ENCODE data around the gene KIF18B.

The KIF18B gene

DNA sequence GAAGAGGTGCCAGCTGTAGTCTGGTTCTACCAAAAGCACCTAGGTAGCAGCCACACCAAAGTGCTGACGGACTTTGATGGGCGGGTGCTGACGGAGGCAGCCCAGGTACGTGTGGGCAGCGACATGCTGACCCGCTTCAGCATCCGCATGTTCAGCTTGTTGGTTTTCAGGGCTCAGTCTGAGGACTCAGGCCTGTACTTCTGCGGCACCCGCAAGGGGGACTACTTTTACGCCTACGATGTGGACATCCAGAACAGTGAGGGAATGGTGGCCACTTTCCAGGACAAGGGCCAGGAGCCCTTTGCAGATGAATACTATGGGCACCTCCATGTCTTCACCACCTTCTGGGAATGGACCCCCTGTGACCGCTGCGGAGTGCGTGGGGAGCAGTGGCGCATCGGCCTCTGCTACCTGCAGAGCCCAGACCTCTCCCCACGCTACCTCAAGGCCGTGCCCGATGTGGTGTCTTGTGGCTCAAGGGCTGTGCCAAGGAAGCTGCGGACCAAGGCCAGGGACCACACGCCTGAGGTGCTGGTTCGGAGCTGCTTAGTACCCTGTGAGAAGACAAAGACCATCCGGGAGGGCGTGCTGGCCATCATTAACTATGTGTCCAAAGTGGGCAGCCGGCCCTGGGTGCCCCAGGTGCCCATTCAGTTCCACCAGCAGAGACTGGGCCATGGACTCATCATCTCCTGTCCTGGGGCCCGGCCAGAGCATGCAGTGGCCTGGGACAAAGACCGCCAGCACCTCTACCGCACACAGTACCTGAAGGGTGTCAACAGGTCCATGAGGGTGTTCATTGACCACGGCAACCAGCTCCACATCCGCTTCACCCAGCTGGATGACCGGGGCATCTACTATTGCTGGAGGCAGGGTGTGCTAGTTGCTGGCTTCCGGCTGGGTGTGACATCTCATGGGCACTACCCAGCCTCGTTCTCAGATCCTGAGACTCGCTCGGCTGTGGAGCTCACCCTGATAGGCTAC, 43.3 kb downstream of the KIF18B start:
- DNase-seq, result no peak

DNA sequence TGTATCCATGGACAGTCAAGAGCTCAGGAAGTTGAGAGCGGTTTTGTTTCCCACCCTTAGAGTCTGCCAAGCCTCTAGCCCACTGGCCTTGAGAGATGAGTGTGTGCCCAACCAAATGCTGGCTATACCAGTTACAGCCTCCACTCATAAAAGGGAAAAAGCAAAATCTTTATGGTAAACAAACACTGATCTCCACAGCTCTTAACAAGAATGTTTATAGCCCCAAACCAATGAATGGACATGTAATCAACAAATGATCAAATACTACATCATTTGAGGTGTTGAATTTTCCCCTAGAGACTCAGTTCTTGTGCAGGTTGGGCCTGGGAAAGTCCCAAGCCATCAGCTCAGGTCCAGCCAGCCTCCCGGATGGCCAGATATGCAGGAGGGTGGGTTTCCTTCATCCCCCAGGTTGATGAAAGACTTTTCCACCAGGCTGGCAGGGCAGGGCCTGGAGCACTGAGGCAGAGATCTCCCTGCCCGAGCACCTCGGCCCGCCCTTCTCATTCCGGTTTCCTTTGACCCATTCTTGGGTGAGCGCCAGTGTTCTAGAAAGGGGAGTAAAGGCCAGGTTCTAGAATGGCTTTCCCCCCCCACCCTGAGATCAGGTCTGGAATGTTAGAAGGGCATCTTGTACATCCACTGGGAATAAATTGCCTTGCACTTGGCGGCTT, 44.4 kb downstream of the KIF18B start:
- DNase-seq, result no peak

DNA sequence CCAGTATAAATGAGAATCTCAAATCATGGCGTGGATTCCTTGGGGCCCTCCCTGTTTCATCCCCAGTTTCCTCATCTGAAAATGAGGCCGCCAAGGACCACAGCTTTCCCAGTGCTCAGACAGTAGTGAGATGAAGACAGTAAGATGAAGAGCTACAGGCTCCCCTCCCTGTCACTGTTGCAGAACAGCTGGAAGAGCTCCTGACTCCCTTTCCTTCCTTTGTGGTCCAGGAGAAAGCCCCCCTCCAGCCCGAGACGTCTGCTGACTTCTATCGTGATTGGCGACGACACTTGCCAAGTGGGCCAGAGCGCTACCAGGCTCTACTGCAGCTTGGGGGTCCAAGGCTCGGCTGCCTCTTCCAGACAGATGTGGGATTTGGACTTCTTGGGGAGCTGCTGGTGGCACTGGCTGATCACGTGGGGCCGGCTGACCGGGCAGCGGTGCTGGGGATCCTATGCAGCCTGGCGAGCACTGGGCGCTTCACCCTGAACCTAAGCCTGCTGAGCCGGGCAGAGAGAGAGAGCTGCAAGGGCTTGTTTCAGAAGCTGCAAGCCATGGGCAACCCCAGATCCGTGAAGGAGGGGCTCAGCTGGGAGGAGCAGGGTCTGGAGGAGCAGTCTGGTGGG, 45.3 kb downstream of the KIF18B start:
- no peak for DNase-seq

DNA sequence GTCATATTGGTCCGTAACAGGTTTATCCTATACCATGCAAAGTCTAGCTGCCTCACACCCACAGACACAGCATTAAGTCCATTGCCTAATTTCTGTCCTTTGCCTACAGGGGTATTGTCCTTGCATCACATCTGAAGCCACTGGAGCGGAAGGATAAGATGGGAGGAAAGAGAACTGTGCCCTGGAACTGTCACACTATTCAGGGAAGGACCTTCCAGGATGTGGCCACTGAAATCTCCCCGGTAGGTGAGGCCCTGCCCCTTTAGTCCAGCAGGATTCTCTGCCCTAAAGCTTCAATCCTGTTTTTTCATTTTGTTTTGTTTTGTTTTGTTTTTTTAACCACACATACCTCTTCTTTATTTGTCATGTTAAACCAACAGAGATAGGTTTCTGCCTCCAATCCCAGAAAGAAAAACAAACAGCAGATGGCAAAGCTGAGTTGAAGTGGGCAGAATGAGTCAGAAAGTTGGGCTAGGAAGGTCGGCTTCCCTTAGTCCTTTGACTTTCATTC, 46.1 kb downstream of the KIF18B start:
- no peak for DNase-seq

DNA sequence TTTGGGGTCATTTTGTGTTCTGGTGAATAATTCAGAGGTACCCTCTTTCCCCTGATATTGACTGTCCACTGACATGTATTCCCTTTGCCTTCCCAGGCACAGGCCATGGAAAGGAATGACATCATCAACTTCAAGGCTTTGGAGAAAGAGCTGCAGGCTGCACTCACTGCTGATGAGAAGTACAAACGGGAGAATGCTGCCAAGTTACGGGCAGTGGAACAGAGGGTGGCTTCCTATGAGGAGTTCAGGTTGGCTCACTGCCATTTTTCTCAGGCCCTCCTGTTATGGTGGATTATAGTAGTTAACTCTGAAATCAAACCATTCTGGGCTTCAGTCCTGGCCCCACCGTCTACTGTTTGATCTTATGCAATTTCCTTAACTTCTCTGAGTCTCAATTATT, 46.7 kb downstream of the KIF18B start:
- no peak for DNase-seq

DNA sequence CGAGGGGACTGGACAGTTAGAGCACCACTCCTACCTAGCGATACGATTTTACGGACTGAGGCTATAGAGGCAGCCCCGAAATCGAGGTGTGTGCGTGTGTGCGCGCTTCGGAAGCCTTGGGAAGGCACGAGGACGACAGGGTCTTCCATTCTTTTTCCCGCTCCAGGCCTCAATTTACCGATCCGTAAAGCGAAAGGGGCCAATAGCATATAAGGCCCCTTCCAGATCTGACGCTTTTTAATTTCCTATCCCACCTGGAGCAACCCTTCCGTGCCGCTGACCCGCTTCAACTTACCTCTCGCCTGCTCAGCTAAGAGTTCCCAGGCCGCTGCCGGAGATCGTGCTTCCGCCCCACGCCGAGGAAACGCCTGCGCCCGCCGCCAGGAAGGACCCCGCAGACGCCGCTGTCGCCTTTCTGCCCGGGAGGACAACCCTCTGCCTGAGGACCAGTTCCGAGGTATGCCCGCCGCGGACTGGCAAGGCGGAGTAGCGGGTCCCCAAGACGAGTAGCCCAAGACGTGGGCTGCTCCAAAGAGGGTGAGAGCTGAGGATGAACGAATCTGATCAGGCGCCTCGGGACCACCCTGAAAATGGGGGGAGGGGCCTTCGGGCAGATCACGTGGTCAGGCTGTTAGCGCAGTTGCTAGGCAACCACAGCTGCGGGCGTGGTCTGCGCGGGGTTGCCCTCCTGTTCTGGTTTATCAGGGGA, 48.3 kb downstream of the KIF18B start, which contains the start of gene EFTUD2:
TSS of gene EFTUD2 (minus strand) at position 372 of the 709 bp plus-strand sequence. CDS start 4,924 bp downstream, outside the sequence.
- DNase-seq, result peak; percentile 92

DNA sequence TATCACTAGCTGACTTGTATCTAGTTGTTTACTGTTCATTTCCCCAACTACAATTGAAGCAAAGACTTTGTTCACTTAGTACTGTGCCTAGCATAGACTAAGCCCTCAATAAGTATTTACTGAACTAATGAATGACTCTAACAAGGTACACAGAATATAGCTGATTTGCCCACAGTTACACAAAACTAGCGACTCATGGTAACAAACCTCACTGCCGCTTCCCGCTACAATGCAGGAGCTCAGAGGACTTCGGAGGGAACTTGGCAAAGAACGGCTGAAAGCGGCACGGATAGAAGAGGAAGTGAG, 48.9 kb downstream of the KIF18B start:
- peak; percentile 50 for DNase-seq

DNA sequence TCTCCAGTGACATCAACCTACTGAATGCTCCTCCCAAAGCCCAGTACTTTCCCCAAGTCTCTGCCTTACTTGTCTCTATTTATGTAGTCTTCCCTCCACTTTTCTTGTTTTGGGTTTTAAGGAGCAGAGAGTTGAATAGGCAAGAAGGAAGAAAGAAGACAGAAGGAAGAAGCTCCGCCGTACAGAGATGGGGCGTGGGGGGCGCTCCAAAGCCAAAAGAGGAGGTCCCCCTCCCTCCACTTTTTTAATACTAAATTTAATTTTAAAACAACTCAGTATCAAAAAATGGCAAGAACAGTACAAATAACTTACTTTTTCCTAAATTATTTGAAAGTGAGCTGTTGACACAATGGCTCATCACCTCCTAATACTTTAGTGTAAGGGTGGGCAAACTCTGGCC, 52.9 kb downstream of the KIF18B start:
- no peak for DNase-seq

DNA sequence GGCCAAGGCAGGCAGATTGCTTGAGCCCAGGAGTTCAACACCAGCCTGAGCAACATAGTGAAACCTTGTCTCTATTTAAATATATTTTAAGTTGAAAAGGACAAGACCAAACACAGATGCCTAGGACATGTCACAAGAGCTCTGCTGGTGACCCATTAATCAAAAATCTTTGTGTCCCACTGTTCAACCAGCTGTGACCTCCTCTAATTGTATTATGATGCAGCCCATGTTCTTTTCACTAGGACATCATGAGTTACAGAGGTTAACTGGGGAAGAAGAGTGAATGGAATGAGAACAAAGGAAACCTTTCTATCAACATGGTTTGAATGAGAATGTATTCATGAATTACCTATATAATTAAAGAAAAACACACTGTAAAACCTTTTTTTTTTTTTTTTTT, 55.3 kb downstream of the KIF18B start:
- DNase-seq, result no peak

DNA sequence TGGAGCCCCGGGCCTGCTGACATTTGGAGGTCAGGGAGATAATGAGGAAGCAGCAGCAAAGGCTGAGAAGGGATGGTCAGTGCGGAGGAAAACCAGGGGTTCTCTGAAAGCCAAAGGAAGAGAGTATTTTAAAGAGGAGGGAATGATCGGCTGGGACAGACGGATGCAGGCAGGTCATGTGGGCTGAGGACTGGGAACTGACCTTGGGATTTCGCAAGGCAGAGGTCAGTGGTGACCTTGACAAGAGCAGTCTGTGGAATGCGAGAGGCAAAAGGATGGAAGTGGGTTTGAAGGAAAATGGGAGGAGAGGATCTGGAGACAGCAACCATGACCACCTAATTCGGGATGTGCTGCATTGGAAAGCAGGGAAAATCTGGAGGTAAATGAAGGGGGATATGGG, 58.6 kb downstream of the KIF18B start:
- DNase-seq, result no peak

DNA sequence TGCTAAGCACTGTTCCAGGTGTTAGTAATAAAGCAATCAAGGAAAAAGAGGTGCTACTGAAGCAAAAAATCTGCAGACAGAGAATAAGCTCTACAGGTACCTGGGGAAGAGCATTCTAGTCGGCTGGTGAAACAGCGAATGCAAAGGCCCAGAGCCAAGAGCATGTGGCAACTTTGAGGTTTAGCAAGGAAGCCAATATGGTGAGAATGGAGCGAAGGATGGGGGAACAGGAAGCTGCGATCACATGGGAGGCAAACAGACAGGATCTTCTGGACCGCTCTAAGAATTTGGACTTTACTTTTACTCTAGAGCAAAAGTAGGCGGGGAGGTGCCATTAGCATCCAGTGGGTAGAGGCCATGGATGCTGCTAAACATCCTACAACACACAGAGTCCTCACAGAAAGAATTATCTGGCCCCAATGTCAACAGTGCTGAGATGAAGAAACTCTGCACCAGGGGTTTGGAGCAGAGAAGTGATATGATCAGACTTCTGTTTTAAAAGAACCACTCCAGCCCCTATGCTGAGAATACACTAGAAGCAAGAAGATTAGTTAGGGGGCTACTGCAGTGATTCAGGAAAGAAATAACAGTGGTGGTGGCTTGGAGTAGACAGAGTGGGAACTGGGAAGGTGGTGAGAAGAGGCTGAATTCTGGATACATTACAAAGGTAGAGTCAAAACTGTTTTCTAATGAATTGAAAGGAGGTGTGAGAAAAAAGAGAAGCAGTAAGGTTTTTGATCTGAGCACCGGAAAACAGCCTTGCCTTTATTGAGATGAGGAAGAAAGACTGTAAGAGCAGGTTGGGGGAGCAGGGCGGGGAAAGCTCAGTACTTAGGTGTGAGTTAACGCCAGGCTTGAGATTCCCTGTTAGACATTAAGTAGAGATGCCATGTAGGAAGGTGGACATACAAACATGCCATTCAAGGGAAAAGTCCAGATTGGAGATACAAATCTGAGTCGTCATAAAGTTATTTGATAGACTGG, 59.3 kb downstream of the KIF18B start:
- no peak for DNase-seq

DNA sequence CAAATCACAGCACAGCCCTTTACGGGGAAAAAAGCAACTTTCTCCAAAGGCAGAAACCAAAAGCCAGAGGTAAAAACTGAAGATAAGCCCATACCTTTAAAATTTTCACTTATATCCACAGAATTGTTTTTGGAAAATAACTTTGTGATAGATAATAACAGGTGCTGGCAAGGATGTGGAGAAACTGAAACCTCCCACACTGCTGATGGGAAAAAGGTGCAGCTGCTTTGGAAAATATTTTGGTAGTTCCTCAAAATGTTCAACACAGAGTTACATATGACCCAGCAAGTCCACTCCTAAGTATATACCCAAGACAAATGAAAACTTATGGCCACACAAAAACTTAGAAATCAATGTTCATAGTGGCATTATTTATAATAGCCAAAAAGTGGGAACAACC, 60.6 kb downstream of the KIF18B start:
- no peak for DNase-seq

DNA sequence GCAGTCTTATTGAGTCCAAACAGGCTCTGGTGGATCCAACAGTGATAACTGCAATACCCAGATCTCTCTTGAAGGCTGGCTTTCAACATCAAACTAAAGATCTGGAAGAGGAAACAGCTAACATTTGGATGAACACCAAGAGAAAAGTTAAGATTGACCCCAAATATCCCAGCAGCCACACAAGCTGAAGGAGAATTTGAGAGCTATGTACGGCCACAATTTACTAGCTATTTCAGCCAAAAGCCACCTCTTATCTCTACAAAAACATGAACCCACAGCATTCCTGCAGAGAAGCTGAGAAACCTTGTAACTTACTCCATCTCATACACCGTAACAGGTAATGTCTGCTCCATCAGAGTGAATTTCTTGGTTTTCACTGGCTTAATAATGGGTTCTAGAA, 62.6 kb downstream of the KIF18B start:
- no peak for DNase-seq

DNA sequence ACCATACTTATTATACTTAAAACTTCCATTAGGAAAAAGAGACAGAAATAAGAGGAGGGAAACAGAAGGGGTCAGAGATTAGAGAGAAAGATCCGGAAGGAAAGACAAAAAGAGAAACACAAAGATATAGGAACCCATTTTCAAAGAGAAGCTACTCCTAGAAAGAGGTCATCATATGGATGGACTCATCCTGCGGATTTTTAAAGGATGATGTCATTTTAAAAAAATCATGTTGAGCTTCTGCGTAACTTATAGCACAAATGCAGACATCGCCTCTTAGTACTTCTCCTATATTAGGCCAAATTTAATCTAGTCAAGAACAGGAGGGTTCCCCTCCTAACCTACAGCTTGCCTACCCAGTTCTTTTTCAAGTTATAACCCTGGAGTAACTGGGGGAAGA, 66.4 kb downstream of the KIF18B start:
- DNase-seq, result no peak

DNA sequence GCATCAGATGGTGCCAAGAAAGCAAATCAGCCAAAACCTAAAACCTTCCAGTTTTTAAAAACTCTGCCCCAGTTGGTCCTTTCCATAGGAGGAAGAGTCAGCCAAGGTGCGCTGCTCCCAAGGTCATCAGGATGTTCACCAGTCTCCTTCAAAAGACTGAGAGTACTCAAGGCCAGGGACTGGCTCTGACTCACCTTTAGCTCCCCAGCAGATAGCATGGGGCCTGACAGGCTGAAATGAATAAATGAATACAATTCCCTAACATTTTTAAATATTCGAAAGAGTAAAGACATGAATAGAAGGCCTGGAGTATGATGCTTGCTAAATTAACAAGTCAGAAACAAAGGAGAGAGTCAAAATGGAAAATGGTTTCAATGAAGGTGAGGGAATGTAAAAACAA, 67.5 kb downstream of the KIF18B start:
- DNase-seq, result no peak

DNA sequence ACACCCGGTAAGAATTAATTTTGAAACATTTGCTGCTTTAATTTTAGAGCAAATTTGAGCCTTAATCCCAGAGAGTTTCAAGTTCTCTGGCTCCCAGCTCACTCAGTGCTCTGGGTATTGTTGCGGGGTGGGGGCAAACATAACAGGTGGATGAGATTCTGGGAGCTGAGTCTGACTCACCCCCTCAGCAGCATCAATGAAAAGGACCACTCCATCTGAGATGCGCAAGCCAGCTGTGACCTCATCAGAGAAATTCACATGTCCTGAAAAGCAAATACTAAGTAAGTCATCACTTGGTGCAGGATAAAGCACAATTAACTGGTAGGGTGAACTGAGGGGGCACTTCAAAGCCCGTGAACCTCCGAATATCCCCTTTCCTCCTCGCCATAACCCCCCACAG, 68.2 kb downstream of the KIF18B start:
- DNase-seq, result no peak

DNA sequence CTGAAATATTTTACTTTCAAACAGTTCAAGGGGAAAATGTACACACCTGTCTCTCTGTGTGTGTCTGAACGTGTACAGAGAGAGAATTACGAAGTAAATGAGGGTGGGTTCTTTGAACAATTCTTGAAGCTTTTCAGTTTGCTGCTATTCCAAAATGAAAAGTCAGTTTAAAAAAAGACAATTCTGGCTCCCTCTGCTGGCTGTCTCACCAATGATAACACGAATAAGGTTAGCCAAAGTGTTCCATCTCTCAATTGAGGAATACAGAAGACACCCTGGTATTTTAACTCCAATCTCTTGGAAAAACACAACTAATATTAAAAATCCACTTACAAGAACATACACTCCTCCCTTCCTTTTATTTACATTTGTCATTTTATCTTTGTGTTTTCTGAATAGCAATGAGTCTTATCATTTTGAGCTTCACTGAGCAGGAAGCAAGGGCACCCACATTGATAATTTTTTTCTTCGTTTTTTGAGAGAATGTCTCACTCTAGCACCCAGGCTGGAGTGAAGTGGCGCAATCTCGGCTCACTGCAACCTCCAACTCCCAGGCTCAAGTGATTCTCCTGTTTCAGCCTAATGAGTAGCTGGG, 68.8 kb downstream of the KIF18B start:
- no peak for DNase-seq

DNA sequence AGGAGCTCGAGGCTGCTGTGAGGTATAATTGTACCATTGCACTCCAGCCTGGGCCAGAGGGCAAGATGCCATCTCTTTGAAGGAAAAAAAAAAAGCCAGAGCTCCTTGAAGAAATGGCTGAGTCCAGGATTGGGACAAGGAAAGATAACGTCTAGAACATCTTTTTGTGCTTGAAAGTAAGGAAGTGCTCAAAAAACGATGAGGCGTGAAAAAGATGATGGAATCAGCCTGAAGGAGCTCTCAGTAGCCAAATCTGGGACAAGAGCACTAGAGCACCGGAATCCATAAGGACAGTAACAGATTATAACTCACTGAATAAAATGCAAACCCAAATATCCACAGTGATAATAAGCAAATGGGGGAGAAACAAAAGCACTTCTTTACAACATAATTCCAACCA, 70.5 kb downstream of the KIF18B start:
- DNase-seq, result no peak

DNA sequence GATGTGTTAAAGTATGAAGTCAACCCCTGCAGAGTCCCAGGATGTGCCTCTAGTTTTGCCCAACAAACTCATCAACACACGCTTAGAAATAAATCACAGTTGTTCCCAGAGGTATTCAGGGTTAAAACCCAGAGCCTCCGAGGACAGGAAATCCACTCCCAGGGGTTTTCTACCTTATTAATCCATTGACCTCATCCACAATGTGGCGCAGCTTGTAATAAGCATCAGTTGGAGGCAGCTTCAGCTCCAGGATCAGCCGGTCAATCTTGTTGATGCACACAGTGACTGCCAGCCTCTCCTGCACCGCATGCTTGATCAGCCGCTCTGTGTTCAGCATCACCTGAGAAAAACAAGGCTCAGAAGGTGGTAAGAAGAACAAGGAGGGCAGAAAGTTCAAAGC, 71.8 kb downstream of the KIF18B start:
- DNase-seq, result no peak

Measured in CD4-positive, alpha-beta T cell treated with Interleukin-15 for 1 hour (primary cell).